Measurements from ENCODE around the gene HARBI1.

- TF ChIP-seq CTCF (conservative IDR thresholded peaks at IDR 0.05 in 1 of 2, IDR thresholded peaks at IDR 0.05 in 1 of 2; ENCODE audit: extremely low read depth in 1 of 2, insufficient read depth in 1 of 2, low read depth in 1 of 2, low read length in 2 of 2) (no peak), EZH2 (IDR thresholded peaks at IDR 0.05; ENCODE audit: borderline replicate concordance, low read length) (no peak)
Measured at GRCh38 chr11:46659908-46660307, 42.9 kb upstream of the HARBI1 start.
